A673 (cell line): ENCODE data around the gene TIMD4.

Experiments
- EZH2 ChIP-seq: fragments of 200-600 bp; sonication (generic); IDR thresholded peaks from 2 replicates; pipeline ENCODE4 v1.6.1; 2017; ENCODE audit warnings: borderline replicate concordance, low read depth, mild to moderate bottlenecking, mixed read lengths, antibody characterized with exemption, low read length; ENCODE audit not compliant: poor library complexity, severe bottlenecking
- TF ChIP-seq, protein P1 (sequence below): fragments of 300-800, 200-600 bp; sonication (generic); conservative IDR thresholded peaks from 2 replicates; pipeline ENCODE4 v1.5.1; 2017; ENCODE audit warnings: low read depth, mild to moderate bottlenecking, antibody characterized with exemption, low read length, moderate library complexity, mixed read lengths

DNA sequence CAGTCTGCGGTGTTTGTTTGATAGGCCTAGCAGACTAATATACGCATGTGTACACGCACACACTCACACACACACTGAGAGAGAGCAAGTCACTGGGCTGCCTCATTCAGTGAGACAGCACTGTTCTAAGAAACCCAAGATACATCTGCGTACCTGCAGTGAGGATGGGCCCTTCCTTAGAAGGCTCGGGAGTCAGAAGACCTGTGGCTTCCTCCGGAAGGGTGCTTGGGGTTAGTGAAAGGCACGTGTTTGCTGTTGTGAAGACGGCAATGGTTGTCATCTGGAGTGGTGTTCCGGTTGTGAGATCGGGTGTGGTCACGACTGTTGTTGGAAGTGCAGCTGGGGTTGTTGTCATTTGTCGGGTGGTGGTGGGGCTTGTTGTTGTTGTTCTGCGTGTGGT, 11.7 kb downstream of the TIMD4 start:
- TF ChIP-seq, protein P1, sequence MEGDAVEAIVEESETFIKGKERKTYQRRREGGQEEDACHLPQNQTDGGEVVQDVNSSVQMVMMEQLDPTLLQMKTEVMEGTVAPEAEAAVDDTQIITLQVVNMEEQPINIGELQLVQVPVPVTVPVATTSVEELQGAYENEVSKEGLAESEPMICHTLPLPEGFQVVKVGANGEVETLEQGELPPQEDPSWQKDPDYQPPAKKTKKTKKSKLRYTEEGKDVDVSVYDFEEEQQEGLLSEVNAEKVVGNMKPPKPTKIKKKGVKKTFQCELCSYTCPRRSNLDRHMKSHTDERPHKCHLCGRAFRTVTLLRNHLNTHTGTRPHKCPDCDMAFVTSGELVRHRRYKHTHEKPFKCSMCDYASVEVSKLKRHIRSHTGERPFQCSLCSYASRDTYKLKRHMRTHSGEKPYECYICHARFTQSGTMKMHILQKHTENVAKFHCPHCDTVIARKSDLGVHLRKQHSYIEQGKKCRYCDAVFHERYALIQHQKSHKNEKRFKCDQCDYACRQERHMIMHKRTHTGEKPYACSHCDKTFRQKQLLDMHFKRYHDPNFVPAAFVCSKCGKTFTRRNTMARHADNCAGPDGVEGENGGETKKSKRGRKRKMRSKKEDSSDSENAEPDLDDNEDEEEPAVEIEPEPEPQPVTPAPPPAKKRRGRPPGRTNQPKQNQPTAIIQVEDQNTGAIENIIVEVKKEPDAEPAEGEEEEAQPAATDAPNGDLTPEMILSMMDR = no peak
- TF ChIP-seq EZH2 = no peak
